GM12878 (cell line): ENCODE data around the gene VWA8.
"Not testable (repeated sequence)": the region's sequence is repeated elsewhere in the genome, so short reads cannot be mapped to it uniquely, and the experiment has no call there.

Source experiments
- CBX5 ChIP-seq: sonication (generic); IDR thresholded peaks from 2 replicates; pipeline ENCODE4 v1.6.1; 2016; ENCODE audit warnings: low read depth, moderate library complexity, mild to moderate bottlenecking, inconsistent platforms
- EP300 ChIP-seq, 2 experiments: fragments of 150-350 bp in 1 of 2; IDR thresholded peaks; 2 replicates each; pipeline ENCODE4 v1.6.1; 2011 to 2012; ENCODE audit warnings: low read depth in 2 of 2, low read length in 2 of 2, borderline replicate concordance in 1 of 2, improper control_type of control experiment in 1 of 2, inconsistent platforms in 1 of 2; ENCODE audit not compliant: control insufficient read depth in 1 of 2
- JUND ChIP-seq: IDR thresholded peaks from 2 replicates; pipeline ENCODE4 v1.6.1; 2012; ENCODE audit warnings: low read depth, mild to moderate bottlenecking, low read length, improper control_type of control experiment, moderate library complexity
- LARP7 ChIP-seq: fragments of 450-650 bp; IDR thresholded peaks from 2 replicates; pipeline ENCODE4 v1.6.1; 2017; ENCODE audit warnings: mild to moderate bottlenecking
- MYC ChIP-seq: IDR thresholded peaks from 2 replicates; pipeline ENCODE4 v1.6.1; 2011; ENCODE audit warnings: mild to moderate bottlenecking, low read length, moderate library complexity, inconsistent platforms; ENCODE audit not compliant: insufficient read depth, insufficient replicate concordance, insufficient read length, severe bottlenecking
- POLR2A ChIP-seq: IDR thresholded peaks from 2 replicates; pipeline ENCODE4 v1.6.1; 2011; ENCODE audit warnings: low read depth, mild to moderate bottlenecking, low read length
- TF ChIP-seq, protein P1 (sequence below): IDR thresholded peaks from 2 replicates; pipeline ENCODE4 v1.6.1; 2012; ENCODE audit warnings: low read depth, low read length, improper control_type of control experiment
- TF ChIP-seq, protein P2 (sequence below): IDR thresholded peaks from 2 replicates; pipeline ENCODE4 v1.6.1; 2012; ENCODE audit warnings: mild to moderate bottlenecking, low read depth, low read length
- TF ChIP-seq, protein P3 (sequence below), 3 experiments: IDR thresholded peaks in 2 of 3; conservative IDR thresholded peaks in 1 of 3; 2 replicates each; pipeline ENCODE4 v1.5.1; 2011; ENCODE audit warnings: low read depth in 3 of 3, low read length in 3 of 3, mild to moderate bottlenecking in 3 of 3, control low read depth in 2 of 3, moderate library complexity in 2 of 3, inconsistent platforms in 1 of 3, mixed read lengths in 1 of 3; ENCODE audit not compliant: control insufficient read depth in 2 of 3, insufficient read depth in 1 of 3; ENCODE audit errors: extremely low read depth in 1 of 3

DNA sequence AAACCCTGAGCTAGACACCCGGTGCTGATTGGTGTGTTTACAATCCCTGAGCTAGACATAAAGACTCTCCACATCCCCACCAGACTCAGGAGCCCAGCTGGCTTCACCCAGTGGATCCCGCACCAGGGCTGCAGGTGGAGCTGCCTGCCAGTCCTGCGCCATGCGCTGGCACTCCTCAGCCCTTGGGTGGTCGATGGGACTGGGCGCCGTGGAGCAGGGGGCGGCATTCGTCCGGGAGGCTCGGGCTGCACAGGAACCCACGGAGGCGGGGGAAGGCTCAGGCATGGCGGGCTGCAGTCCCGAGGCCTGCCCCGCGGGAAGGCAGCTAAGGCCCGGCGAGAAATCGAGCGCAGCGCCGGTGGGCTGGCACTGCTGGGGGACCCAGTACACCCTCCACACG is 62.5 kb downstream of the VWA8 start:
- TF ChIP-seq, protein P1, sequence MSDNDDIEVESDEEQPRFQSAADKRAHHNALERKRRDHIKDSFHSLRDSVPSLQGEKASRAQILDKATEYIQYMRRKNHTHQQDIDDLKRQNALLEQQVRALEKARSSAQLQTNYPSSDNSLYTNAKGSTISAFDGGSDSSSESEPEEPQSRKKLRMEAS = not testable (repeated sequence)
- TF ChIP-seq LARP7; CBX5; JUND; POLR2A; MYC; EP300 (IDR thresholded peaks at IDR 0.05; ENCODE audit: borderline replicate concordance in 1 of 2, control insufficient read depth in 1 of 2, low read depth in 2 of 2, low read length in 2 of 2): not testable (repeated sequence)
- TF ChIP-seq, protein P2, sequence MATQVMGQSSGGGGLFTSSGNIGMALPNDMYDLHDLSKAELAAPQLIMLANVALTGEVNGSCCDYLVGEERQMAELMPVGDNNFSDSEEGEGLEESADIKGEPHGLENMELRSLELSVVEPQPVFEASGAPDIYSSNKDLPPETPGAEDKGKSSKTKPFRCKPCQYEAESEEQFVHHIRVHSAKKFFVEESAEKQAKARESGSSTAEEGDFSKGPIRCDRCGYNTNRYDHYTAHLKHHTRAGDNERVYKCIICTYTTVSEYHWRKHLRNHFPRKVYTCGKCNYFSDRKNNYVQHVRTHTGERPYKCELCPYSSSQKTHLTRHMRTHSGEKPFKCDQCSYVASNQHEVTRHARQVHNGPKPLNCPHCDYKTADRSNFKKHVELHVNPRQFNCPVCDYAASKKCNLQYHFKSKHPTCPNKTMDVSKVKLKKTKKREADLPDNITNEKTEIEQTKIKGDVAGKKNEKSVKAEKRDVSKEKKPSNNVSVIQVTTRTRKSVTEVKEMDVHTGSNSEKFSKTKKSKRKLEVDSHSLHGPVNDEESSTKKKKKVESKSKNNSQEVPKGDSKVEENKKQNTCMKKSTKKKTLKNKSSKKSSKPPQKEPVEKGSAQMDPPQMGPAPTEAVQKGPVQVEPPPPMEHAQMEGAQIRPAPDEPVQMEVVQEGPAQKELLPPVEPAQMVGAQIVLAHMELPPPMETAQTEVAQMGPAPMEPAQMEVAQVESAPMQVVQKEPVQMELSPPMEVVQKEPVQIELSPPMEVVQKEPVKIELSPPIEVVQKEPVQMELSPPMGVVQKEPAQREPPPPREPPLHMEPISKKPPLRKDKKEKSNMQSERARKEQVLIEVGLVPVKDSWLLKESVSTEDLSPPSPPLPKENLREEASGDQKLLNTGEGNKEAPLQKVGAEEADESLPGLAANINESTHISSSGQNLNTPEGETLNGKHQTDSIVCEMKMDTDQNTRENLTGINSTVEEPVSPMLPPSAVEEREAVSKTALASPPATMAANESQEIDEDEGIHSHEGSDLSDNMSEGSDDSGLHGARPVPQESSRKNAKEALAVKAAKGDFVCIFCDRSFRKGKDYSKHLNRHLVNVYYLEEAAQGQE = not testable (repeated sequence)
- TF ChIP-seq, protein P3, sequence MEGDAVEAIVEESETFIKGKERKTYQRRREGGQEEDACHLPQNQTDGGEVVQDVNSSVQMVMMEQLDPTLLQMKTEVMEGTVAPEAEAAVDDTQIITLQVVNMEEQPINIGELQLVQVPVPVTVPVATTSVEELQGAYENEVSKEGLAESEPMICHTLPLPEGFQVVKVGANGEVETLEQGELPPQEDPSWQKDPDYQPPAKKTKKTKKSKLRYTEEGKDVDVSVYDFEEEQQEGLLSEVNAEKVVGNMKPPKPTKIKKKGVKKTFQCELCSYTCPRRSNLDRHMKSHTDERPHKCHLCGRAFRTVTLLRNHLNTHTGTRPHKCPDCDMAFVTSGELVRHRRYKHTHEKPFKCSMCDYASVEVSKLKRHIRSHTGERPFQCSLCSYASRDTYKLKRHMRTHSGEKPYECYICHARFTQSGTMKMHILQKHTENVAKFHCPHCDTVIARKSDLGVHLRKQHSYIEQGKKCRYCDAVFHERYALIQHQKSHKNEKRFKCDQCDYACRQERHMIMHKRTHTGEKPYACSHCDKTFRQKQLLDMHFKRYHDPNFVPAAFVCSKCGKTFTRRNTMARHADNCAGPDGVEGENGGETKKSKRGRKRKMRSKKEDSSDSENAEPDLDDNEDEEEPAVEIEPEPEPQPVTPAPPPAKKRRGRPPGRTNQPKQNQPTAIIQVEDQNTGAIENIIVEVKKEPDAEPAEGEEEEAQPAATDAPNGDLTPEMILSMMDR (IDR thresholded peaks at IDR 0.05 in 2 of 3, conservative IDR thresholded peaks at IDR 0.05 in 1 of 3; ENCODE audit: control insufficient read depth in 2 of 3, extremely low read depth in 1 of 3, insufficient read depth in 1 of 3, low read depth in 3 of 3, low read length in 3 of 3) = not testable (repeated sequence)
